ENCODE results near the gene ANKRD33B. TPM values are rescaled to one million over a fixed set of nuclear protein-coding genes. Genes with fewer than 3 reads are reported as not detected.

Gene ANKRD33B
- total RNA-seq, 1 donor from 2014 or later: 2.2 TPM

- Histone ChIP-seq H4K20me1 (ENCODE audit: low read depth) (peaks cover 45% of the 10 kb centered on the region), H2AFZ (replicated peaks) (no peak overlapping the region), H3K27ac (no peak overlapping the region), H3F3A (ENCODE audit: low read depth) (no peaks in the 10 kb centered on the region), H3K4me2 (no peak overlapping the region), H3K9me3 (ENCODE audit: low read depth) (no peaks in the 10 kb centered on the region), H3K79me2 (ENCODE audit: low read depth) (no peaks in the 10 kb centered on the region), H3K27me3 (no peaks in the 10 kb centered on the region), H3K36me3 (no peaks in the 10 kb centered on the region), H3K4me3 (no peak overlapping the region), H3K9ac (no peak overlapping the region), H3K4me1 (no peaks in the 10 kb centered on the region)
- Mint-ChIP-seq H3K9me3 (no peaks in the 10 kb centered on the region), H3K27me3 (ENCODE audit: insufficient read depth, low read depth) (peaks cover 3% of the 10 kb centered on the region), H3K27ac (no peak overlapping the region), H3K4me1 (peaks cover 17% of the 10 kb centered on the region), H3K4me3 (no peak overlapping the region), H3K36me3 (peaks cover 5% of the 10 kb centered on the region)
- TF ChIP-seq EZH2 (IDR thresholded peaks at IDR 0.05): no peak
- TF ChIP-seq, protein P1, sequence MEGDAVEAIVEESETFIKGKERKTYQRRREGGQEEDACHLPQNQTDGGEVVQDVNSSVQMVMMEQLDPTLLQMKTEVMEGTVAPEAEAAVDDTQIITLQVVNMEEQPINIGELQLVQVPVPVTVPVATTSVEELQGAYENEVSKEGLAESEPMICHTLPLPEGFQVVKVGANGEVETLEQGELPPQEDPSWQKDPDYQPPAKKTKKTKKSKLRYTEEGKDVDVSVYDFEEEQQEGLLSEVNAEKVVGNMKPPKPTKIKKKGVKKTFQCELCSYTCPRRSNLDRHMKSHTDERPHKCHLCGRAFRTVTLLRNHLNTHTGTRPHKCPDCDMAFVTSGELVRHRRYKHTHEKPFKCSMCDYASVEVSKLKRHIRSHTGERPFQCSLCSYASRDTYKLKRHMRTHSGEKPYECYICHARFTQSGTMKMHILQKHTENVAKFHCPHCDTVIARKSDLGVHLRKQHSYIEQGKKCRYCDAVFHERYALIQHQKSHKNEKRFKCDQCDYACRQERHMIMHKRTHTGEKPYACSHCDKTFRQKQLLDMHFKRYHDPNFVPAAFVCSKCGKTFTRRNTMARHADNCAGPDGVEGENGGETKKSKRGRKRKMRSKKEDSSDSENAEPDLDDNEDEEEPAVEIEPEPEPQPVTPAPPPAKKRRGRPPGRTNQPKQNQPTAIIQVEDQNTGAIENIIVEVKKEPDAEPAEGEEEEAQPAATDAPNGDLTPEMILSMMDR (IDR thresholded peaks at IDR 0.05): no peak
- no peak for TF ChIP-seq EZH2phosphoT487 (IDR thresholded peaks at IDR 0.05)
- no peak for DNase-seq (ENCODE audit: low spot score)
These were observed 139.1 kb downstream of the ANKRD33B start for GRCh38 chr5:10702911-10703491.

GRCh38 chr5:10703676-10704075 is 139.8 kb downstream of the ANKRD33B start:
- no peak overlapping the region for H3K27ac Mint-ChIP-seq
- Histone ChIP-seq H4K20me1 (ENCODE audit: low read depth) (peaks cover 42% of the 10 kb centered on the region), H3K27ac (no peak overlapping the region), H3K27me3 (no peaks in the 10 kb centered on the region), H3F3A (ENCODE audit: low read depth) (no peaks in the 10 kb centered on the region), H2AFZ (replicated peaks) (no peak overlapping the region), H3K36me3 (no peaks in the 10 kb centered on the region), H3K4me3 (no peak overlapping the region), H3K9ac (no peak overlapping the region), H3K4me2 (no peak overlapping the region), H3K79me2 (ENCODE audit: low read depth) (no peaks in the 10 kb centered on the region), H3K9me3 (ENCODE audit: low read depth) (no peaks in the 10 kb centered on the region), H3K4me1 (no peaks in the 10 kb centered on the region)
- H3K4me1 Mint-ChIP-seq: peaks cover 17% of the 10 kb centered on the region
- no peak for DNase-seq (ENCODE audit: low spot score)
- H3K27me3 Mint-ChIP-seq (ENCODE audit: insufficient read depth, low read depth): peaks cover 3% of the 10 kb centered on the region
- peaks cover 5% of the 10 kb centered on the region for H3K36me3 Mint-ChIP-seq
- no peaks in the 10 kb centered on the region for H3K9me3 Mint-ChIP-seq
- no peak overlapping the region for H3K4me3 Mint-ChIP-seq
- TF ChIP-seq EZH2 (IDR thresholded peaks at IDR 0.05): no peak
- TF ChIP-seq, protein P1 (IDR thresholded peaks at IDR 0.05): no peak
- TF ChIP-seq EZH2phosphoT487 (IDR thresholded peaks at IDR 0.05): no peak

- peaks cover 15% of the 10 kb centered on the region for H3K4me1 Mint-ChIP-seq
- no peak overlapping the region for H3K9ac ChIP-seq
- H3K9me3 Mint-ChIP-seq: no peaks in the 10 kb centered on the region
- no peaks in the 10 kb centered on the region for H3K27me3 ChIP-seq
- no peak overlapping the region for H3K4me3 Mint-ChIP-seq
- no peak overlapping the region for H3K4me3 ChIP-seq
- no peaks in the 10 kb centered on the region for H3K9me3 ChIP-seq (ENCODE audit: low read depth)
- peaks cover 3% of the 10 kb centered on the region for H3K27me3 Mint-ChIP-seq (ENCODE audit: insufficient read depth, low read depth)
- H3K36me3 ChIP-seq: no peaks in the 10 kb centered on the region
- no peaks in the 10 kb centered on the region for H3F3A ChIP-seq (ENCODE audit: low read depth)
- H3K4me1 ChIP-seq: no peaks in the 10 kb centered on the region
- no peak overlapping the region for H2AFZ ChIP-seq (replicated peaks)
- H3K27ac Mint-ChIP-seq: no peak overlapping the region
- TF ChIP-seq, protein P1 (IDR thresholded peaks at IDR 0.05): no peak
- TF ChIP-seq EZH2phosphoT487 (IDR thresholded peaks at IDR 0.05): no peak
- TF ChIP-seq EZH2 (IDR thresholded peaks at IDR 0.05): no peak
- peaks cover 3% of the 10 kb centered on the region for H3K36me3 Mint-ChIP-seq
- H3K79me2 ChIP-seq (ENCODE audit: low read depth): no peaks in the 10 kb centered on the region
- no peak for DNase-seq (ENCODE audit: low spot score)
- no peak overlapping the region for H3K4me2 ChIP-seq
- peaks cover 47% of the 10 kb centered on the region for H4K20me1 ChIP-seq (ENCODE audit: low read depth)
- H3K27ac ChIP-seq: no peak overlapping the region
These were observed 141.2 kb downstream of the ANKRD33B start for GRCh38 chr5:10704949-10705621.

All from neural progenitor cell (in vitro differentiated cells).